Loucy (cell line): ENCODE data around the gene EIF4G3.

Experiments
- H2AFZ ChIP-seq: fragments of 200-600 bp; sonication (generic); 2 replicates; pipeline ENCODE4 v1.6.0; 2016; ENCODE audit warnings: antibody characterized with exemption, mild to moderate bottlenecking, low read length, moderate library complexity
- H3F3A ChIP-seq: fragments of 200-600 bp; 2 replicates; pipeline ENCODE4 v1.6.0; 2016; ENCODE audit warnings: antibody characterized with exemption, low read depth, mild to moderate bottlenecking
- H3K27me3 ChIP-seq: fragments of 200-600 bp; sonication (generic); 2 replicates; pipeline ENCODE4 v1.6.1; 2014; ENCODE audit warnings: low read length, mild to moderate bottlenecking; ENCODE audit not compliant: insufficient read depth, poor library complexity, severe bottlenecking
- H3K36me3 ChIP-seq: fragments of 200-600 bp; sonication (generic); 2 replicates; pipeline ENCODE4 v1.6.1; 2016; ENCODE audit warnings: low read length; ENCODE audit not compliant: insufficient read depth
- H3K4me1 ChIP-seq: fragments of 200-600 bp; sonication (generic); 2 replicates; pipeline ENCODE4 v1.5.1; 2014; ENCODE audit warnings: low read length, mild to moderate bottlenecking; ENCODE audit not compliant: insufficient read depth, poor library complexity, severe bottlenecking
- H3K4me2 ChIP-seq: fragments of 200-600 bp; sonication (generic); 2 replicates; pipeline ENCODE4 v1.6.0; 2014; ENCODE audit warnings: antibody characterized with exemption, low read length, low read depth, mild to moderate bottlenecking; ENCODE audit not compliant: poor library complexity, severe bottlenecking
- H3K4me3 ChIP-seq: fragments of 200-600 bp; sonication (generic); 2 replicates; pipeline ENCODE4 v1.5.1; 2014; ENCODE audit warnings: low read length, mild to moderate bottlenecking, mixed read lengths; ENCODE audit not compliant: poor library complexity, severe bottlenecking
- H3K79me2 ChIP-seq: fragments of 200-600 bp; sonication (generic); 2 replicates; pipeline ENCODE4 v1.6.1; 2014; ENCODE audit warnings: low read length; ENCODE audit not compliant: insufficient read depth
- H3K9ac ChIP-seq: fragments of 200-600 bp; sonication (generic); 2 replicates; pipeline ENCODE4 v1.6.0; 2014; ENCODE audit warnings: mild to moderate bottlenecking, low read depth, low read length, moderate library complexity; ENCODE audit not compliant: poor library complexity, severe bottlenecking
- H3K9me2 ChIP-seq: fragments of 200-600 bp; sonication (generic); replicated peaks from 2 replicates; pipeline ENCODE4 v1.6.1; 2016; ENCODE audit warnings: low read depth, low read length, mixed read lengths
- H3K9me3 ChIP-seq: fragments of 200-600 bp; sonication (generic); 2 replicates; pipeline ENCODE4 v1.6.1; 2014; ENCODE audit warnings: mild to moderate bottlenecking, antibody characterized with exemption, low read length, low read depth; ENCODE audit not compliant: insufficient read depth
- H4K20me1 ChIP-seq: fragments of 200-600 bp; sonication (generic); 2 replicates; pipeline ENCODE4 v1.6.0; 2014; ENCODE audit warnings: antibody characterized with exemption, low read length, mild to moderate bottlenecking; ENCODE audit not compliant: insufficient read depth, poor library complexity, severe bottlenecking
- EZH2phosphoT487 ChIP-seq: fragments of 200-600 bp; IDR thresholded peaks from 2 replicates; pipeline ENCODE4 v1.6.1; 2018; ENCODE audit warnings: antibody characterized with exemption, mild to moderate bottlenecking, moderate library complexity, borderline replicate concordance
- TF ChIP-seq, protein P1 (sequence below): fragments of 200-600 bp; sonication (generic); conservative IDR thresholded peaks from 2 replicates; pipeline ENCODE4 v1.5.1; 2014; ENCODE audit warnings: mild to moderate bottlenecking, antibody characterized with exemption, low read length

EIF4G3 gene

DNA sequence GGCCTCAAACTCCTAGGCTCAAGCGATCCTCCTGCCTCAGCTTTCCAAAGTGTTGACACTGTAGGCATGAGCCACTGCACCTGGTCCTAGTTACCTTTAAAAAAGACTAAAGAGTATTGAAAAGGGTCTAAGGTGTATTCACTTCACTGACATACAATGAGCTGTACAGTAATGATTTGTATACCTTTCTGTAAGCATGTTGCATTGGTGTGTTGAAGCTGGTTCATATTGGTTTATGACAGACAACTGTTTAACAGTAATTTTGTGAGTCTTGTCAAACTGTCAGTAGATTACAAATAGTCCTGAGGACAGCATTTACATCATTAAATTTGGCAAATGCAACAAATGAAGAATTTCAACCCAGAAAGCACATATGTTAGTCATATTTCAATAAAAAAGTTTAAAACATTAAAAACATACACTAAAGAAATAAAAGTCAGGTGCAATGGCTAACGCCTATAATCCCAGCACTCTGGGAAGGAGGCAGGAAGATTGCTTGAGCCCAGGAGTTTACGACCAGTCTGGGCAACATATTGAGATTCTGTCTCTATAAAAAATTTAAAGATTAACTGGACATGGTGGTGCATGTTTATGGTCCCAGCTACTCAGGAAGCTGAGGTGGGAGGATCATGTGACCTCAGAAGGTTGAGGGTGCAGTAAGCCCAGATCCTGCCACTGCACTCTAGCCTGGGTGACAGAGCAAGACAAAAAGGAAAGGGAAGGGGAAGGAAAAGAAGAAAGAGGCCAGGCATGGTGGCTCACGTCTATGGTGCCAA lies 301.3 kb downstream of the EIF4G3 start:
- H3K9me3 ChIP-seq: no peaks in the 10 kb centered on the region
- H3K9ac ChIP-seq: peak overlapping the region; percentile 49
- H3F3A ChIP-seq: no peaks in the 10 kb centered on the region
- H2AFZ ChIP-seq: peak overlapping the region; percentile 25; the same call in 1 of the 2 replicates
- peak overlapping the region; percentile 59 for H3K4me2 ChIP-seq
- no peaks in the 10 kb centered on the region for H3K9me2 ChIP-seq
- H3K4me1 ChIP-seq: peaks cover 22% of the 10 kb centered on the region
- no peaks in the 10 kb centered on the region for H4K20me1 ChIP-seq
- no peak for TF ChIP-seq EZH2phosphoT487
- TF ChIP-seq, protein P1, sequence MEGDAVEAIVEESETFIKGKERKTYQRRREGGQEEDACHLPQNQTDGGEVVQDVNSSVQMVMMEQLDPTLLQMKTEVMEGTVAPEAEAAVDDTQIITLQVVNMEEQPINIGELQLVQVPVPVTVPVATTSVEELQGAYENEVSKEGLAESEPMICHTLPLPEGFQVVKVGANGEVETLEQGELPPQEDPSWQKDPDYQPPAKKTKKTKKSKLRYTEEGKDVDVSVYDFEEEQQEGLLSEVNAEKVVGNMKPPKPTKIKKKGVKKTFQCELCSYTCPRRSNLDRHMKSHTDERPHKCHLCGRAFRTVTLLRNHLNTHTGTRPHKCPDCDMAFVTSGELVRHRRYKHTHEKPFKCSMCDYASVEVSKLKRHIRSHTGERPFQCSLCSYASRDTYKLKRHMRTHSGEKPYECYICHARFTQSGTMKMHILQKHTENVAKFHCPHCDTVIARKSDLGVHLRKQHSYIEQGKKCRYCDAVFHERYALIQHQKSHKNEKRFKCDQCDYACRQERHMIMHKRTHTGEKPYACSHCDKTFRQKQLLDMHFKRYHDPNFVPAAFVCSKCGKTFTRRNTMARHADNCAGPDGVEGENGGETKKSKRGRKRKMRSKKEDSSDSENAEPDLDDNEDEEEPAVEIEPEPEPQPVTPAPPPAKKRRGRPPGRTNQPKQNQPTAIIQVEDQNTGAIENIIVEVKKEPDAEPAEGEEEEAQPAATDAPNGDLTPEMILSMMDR: no peak
- no peaks in the 10 kb centered on the region for H3K36me3 ChIP-seq
- H3K4me3 ChIP-seq: peak overlapping the region; percentile 5
- no peaks in the 10 kb centered on the region for H3K27me3 ChIP-seq
- no peaks in the 10 kb centered on the region for H3K79me2 ChIP-seq

DNA sequence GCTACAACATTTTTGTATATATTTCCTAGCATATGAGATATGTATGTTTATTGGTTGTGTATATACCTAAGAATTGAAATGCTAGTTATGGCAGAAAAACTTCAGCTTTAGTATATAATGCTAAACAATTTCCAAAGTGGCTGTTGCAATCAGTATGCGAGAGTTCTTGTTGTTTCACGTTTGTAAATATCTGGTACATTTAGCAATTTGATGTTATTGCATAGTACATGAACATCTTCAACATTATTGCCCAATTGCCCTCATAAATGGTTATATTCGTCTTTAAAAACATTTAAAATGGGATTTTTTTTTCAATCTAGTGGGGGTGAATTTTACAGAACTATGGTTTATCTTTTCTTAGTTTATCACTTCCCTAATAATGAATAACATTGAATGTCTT lies 303.4 kb downstream of the EIF4G3 start:
- no peak overlapping the region for H3K4me3 ChIP-seq
- no peaks in the 10 kb centered on the region for H4K20me1 ChIP-seq
- H3K9me3 ChIP-seq: no peaks in the 10 kb centered on the region
- no peaks in the 10 kb centered on the region for H3K36me3 ChIP-seq
- TF ChIP-seq, protein P1: no peak
- TF ChIP-seq EZH2phosphoT487: no peak
- H3K9me2 ChIP-seq: no peaks in the 10 kb centered on the region
- no peaks in the 10 kb centered on the region for H3K79me2 ChIP-seq
- H3K9ac ChIP-seq: no peak overlapping the region
- no peak overlapping the region for H2AFZ ChIP-seq
- H3K4me1 ChIP-seq: peaks cover 22% of the 10 kb centered on the region
- H3K27me3 ChIP-seq: no peaks in the 10 kb centered on the region
- no peaks in the 10 kb centered on the region for H3F3A ChIP-seq
- H3K4me2 ChIP-seq: no peak overlapping the region

DNA sequence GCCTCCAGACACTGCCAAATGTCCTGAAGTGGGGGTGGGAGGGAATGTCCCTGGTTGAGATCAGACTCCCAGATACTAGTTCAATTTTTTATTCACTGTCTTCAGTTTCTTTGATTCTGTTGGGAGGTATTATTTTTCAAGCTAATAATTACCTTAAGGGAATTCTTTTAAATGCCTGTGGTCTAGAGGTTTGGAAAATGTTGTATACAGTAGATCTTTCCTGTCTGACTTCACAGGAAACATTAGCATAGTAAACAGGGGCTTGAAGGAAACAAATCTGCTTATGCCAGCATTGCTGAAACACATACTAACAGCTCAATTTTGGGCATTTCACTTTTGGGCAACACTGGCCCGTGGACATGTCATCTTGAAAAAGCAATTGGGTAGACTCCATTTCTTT lies 305.3 kb downstream of the EIF4G3 start:
- TF ChIP-seq, protein P1: no peak
- TF ChIP-seq EZH2phosphoT487: no peak
- Histone ChIP-seq H3K9ac (no peak overlapping the region), H3K36me3 (no peaks in the 10 kb centered on the region)

More for the DNA sequence above, 305.3 kb downstream of the EIF4G3 start:
- Histone ChIP-seq H2AFZ (no peak overlapping the region), H3K4me2 (no peak overlapping the region), H3K27me3 (no peaks in the 10 kb centered on the region), H3K79me2 (no peaks in the 10 kb centered on the region), H3F3A (no peaks in the 10 kb centered on the region), H3K4me3 (no peak overlapping the region), H3K9me2 (no peaks in the 10 kb centered on the region), H4K20me1 (no peaks in the 10 kb centered on the region), H3K9me3 (no peaks in the 10 kb centered on the region), H3K4me1 (peaks cover 22% of the 10 kb centered on the region)
